GM12892 (cell line): Measurements from ENCODE around the gene MTSS2.

Experiments used
- DNase-seq: peaks from one replicate; pipeline ENCODE4 v3.0.0; 2011; ENCODE audit not compliant: insufficient read length
- FAIRE-seq: peaks from 2 replicates; lab custom pipeline; 2011; peaks lifted over from hg19 to GRCh38; lab: Jason Lieb, UNC
- POLR2A ChIP-seq: IDR thresholded peaks from 2 replicates; pipeline ENCODE4 v1.6.1; 2011; ENCODE audit warnings: low read depth, low read length, control low read depth
- POLR2AphosphoS5 ChIP-seq: IDR thresholded peaks from 2 replicates; pipeline ENCODE4 v1.6.1; 2011; ENCODE audit warnings: low read depth, low read length, control low read depth
- TAF1 ChIP-seq: IDR thresholded peaks from 2 replicates; pipeline ENCODE4 v1.6.1; 2011; ENCODE audit warnings: low read depth, mild to moderate bottlenecking, control low read depth, low read length, borderline replicate concordance

MTSS2 gene

GRCh38 chr16:70682239-70683145 lies 3.4 kb downstream of the MTSS2 start:
- FAIRE-seq, result no peak
- no peak for DNase-seq
- TF ChIP-seq POLR2A, result no peak
- TF ChIP-seq POLR2AphosphoS5, result no peak
- TF ChIP-seq TAF1, result no peak

DNA sequence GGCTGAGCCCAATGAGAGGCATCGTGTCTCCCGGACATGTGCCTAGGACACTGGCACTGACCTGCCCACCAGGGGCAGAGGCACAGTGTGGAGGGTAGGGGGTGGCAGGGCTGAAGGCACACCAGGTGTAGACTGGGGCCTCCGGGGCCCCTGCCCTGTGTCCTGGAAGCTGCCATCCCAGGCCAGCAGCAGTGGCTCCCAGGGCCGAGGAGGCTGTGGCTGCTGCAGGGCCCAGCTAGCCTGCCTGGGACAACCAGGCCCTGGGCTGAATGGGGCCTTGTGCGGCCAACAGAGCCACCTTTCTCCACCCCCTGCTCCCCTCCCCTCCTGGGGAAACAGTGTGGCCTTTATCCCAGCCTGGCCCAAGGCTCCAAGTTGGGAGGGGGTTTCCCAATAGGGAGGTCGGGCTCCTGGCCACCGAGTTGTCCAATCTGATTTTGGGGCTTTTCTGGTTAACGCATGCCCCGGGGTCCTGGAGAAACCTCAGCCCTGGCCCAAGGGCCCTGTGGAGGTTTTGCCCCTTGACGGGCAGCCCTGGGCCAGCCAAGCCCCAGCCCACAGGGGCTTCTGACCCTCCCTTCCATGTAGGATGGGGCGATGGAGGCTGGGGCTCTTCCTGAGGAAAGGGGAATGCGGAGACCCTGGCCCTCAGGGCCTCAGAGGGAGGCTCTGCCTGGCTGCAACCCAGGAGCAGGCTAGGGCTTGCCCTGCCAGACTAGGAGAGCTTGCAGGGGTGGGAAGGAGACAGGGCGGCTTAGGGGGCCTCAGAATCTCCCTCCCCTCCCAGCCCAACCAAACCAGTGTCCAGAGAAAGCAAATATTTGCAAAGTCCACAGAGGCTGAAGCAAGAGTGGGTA lies 4.2 kb downstream of the MTSS2 start:
- DNase-seq (no peak), FAIRE-seq (no peak)
- TF ChIP-seq TAF1, result no peak

GRCh38 chr16:70680495-70681381 lies 5.1 kb downstream of the MTSS2 start:
- DNase-seq, result no peak
- TF ChIP-seq POLR2A (no peak), POLR2AphosphoS5 (no peak), TAF1 (no peak)
- FAIRE-seq, result no peak

- DNase-seq (no peak), FAIRE-seq (no peak)
- no peak for TF ChIP-seq POLR2AphosphoS5
- no peak for TF ChIP-seq TAF1
- TF ChIP-seq POLR2A, result no peak
Measured at GRCh38 chr16:70679671-70680494, 6.0 kb downstream of the MTSS2 start.

DNA sequence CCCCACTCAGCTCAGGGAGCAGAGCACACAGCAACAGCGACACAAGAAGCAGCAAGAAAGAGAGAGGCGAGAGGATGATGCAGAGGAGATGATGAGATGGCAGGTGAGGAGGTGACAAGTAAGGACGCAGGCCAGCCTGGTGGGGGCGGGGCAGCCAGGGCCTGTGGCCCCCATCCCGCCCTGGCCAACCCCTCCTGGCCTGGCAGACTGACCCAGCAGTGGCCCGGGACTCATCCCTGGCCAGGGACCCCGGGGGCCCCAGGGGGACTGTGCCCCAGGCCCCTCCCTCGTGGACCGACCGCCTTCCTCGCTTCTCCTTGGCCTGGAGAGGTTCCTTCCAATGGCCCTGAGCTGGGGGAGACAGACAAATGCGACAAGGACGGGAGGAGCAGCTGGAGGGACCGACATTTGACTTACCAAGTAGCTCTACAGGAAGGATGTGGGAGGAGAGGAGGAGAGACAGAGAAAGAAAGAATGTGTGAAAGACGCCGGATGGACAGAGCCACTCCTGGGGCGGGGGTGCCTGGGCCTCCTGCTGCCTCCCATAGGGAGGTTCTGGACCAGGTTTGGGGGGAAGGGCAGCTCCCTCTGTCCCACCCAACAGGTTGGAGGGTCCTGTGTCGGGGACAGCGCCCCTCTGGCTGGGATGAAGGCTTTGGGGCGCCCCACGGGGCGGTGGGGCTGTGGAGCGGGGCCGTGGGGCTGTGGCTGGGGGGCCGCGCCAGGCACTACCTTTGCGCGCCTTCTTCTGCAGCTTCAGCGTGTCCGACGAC lies 6.8 kb downstream of the MTSS2 start:
- FAIRE-seq (no peak), DNase-seq (no peak)
- TF ChIP-seq POLR2AphosphoS5 (no peak), POLR2A (no peak), TAF1 (no peak)

- FAIRE-seq (no peak), DNase-seq (no peak)
- TF ChIP-seq TAF1 (no peak), POLR2AphosphoS5 (no peak), POLR2A (no peak)
Measured at GRCh38 chr16:70678121-70678897, 7.5 kb downstream of the MTSS2 start.

GRCh38 chr16:70677499-70678120 lies 8.2 kb downstream of the MTSS2 start:
- FAIRE-seq (no peak), DNase-seq (no peak)
- no peak for TF ChIP-seq POLR2AphosphoS5
- no peak for TF ChIP-seq TAF1
- no peak for TF ChIP-seq POLR2A

GRCh38 chr16:70676675-70677498 lies 9.0 kb downstream of the MTSS2 start:
- no peak for DNase-seq
- FAIRE-seq, result no peak
- no peak for TF ChIP-seq POLR2AphosphoS5
- no peak for TF ChIP-seq POLR2A
- TF ChIP-seq TAF1, result no peak
